WTC11 (cell line): Measurements from ENCODE around the gene KIF11. TPM values are rescaled to one million over a fixed set of nuclear protein-coding genes. Genes with fewer than 3 reads are reported as not detected.

Experiments used
- ATAC-seq: fragments of 200-7000 bp; cut with Tn5 transposase; 2 replicates; pipeline ENCODE4 v1.10.0; 2021; ENCODE audit warnings: mild to moderate bottlenecking, moderate library complexity
- CTCF ChIA-PET: fragments of 300-600 bp; sonication (Branson Sonifier 250); formaldehyde crosslinking; loops from one replicate; lab custom pipeline; 2021; ENCODE audit warnings: antibody characterized with exemption; lab: Charles Lee
- POLR2A ChIA-PET: fragments of 350-600 bp; sonication (Branson Sonifier 250); formaldehyde crosslinking; loops from one replicate; lab custom pipeline; 2021; ENCODE audit warnings: antibody characterized with exemption; lab: Charles Lee
- DNase-seq: peaks from one replicate; pipeline ENCODE4 v3.0.0; 2021; ENCODE audit warnings: low spot score
- H3K27ac Mint-ChIP-seq: 2 replicates; pipeline ENCODE4 v1.8.0; 2021; ENCODE audit warnings: mixed read lengths
- H3K27me3 Mint-ChIP-seq: 2 replicates; pipeline ENCODE4 v1.8.0; 2021; ENCODE audit warnings: low read depth, mild to moderate bottlenecking, moderate library complexity, mixed read lengths
- H3K36me3 Mint-ChIP-seq: 2 replicates; pipeline ENCODE4 v1.8.0; 2021; ENCODE audit warnings: mixed read lengths
- H3K4me1 Mint-ChIP-seq: 2 replicates; pipeline ENCODE4 v1.8.0; 2022; ENCODE audit warnings: mixed read lengths
- H3K4me3 Mint-ChIP-seq: 2 replicates; pipeline ENCODE4 v1.8.0; 2021; ENCODE audit warnings: mild to moderate bottlenecking, moderate library complexity, mixed read lengths
- H3K9me3 Mint-ChIP-seq: 2 replicates; pipeline ENCODE4 v1.8.0; 2021; ENCODE audit warnings: mixed read lengths
- CREM ChIP-seq: sonication (generic); formaldehyde crosslinking; IDR thresholded peaks from 2 replicates; pipeline ENCODE4 v1.8.1; 2022; ENCODE audit warnings: mild to moderate bottlenecking, missing genetic modification reagents, moderate library complexity
- EMX1 ChIP-seq: fragments of 250-450 bp; sonication (Bioruptor Pico); IDR thresholded peaks from 2 replicates; pipeline ENCODE4 v1.8.0; 2021; ENCODE audit warnings: mild to moderate bottlenecking
- FOXP1 ChIP-seq: sonication (generic); formaldehyde crosslinking; IDR thresholded peaks from 2 replicates; pipeline ENCODE4 v1.8.0; 2022; ENCODE audit warnings: missing genetic modification reagents, mild to moderate bottlenecking, moderate library complexity, borderline replicate concordance
- HMGXB4 ChIP-seq: sonication (generic); formaldehyde crosslinking; IDR thresholded peaks from 2 replicates; pipeline ENCODE4 v1.8.1; 2023; ENCODE audit warnings: mild to moderate bottlenecking, moderate library complexity, missing genetic modification reagents
- IRF2 ChIP-seq: sonication (generic); formaldehyde crosslinking; IDR thresholded peaks from 2 replicates; pipeline ENCODE4 v1.8.0; 2022; ENCODE audit warnings: low read depth, missing genetic modification reagents, borderline replicate concordance
- MAX ChIP-seq: sonication (generic); formaldehyde crosslinking; IDR thresholded peaks from 2 replicates; pipeline ENCODE4 v1.8.0; 2022; ENCODE audit warnings: mild to moderate bottlenecking, missing genetic modification reagents
- MXD4 ChIP-seq: fragments of 250-450 bp; sonication (Bioruptor Pico); IDR thresholded peaks from 2 replicates; pipeline ENCODE4 v1.8.0; 2021; ENCODE audit warnings: mild to moderate bottlenecking, moderate library complexity, borderline replicate concordance
- SP1 ChIP-seq: sonication (generic); formaldehyde crosslinking; conservative IDR thresholded peaks from 2 replicates; pipeline ENCODE4 v1.8.1; 2022; ENCODE audit warnings: missing genetic modification reagents
- STAT6 ChIP-seq: sonication (generic); formaldehyde crosslinking; conservative IDR thresholded peaks from 2 replicates; pipeline ENCODE4 v1.8.1; 2023; ENCODE audit warnings: mild to moderate bottlenecking, low read depth, missing genetic modification reagents, moderate library complexity
- TCF7 ChIP-seq: sonication (generic); formaldehyde crosslinking; IDR thresholded peaks from 2 replicates; pipeline ENCODE4 v1.8.0; 2022; ENCODE audit warnings: mild to moderate bottlenecking, low read depth, missing genetic modification reagents, moderate library complexity
- TEAD1 ChIP-seq: sonication (generic); formaldehyde crosslinking; IDR thresholded peaks from 2 replicates; pipeline ENCODE4 v1.8.0; 2022; ENCODE audit warnings: mild to moderate bottlenecking, missing genetic modification reagents
- USF2 ChIP-seq: sonication (generic); formaldehyde crosslinking; IDR thresholded peaks from 2 replicates; pipeline ENCODE4 v1.8.1; 2023; ENCODE audit warnings: mild to moderate bottlenecking, missing genetic modification reagents, moderate library complexity
- ZBTB43 ChIP-seq: sonication (generic); formaldehyde crosslinking; IDR thresholded peaks from 2 replicates; pipeline ENCODE4 v1.8.1; 2023; ENCODE audit warnings: mild to moderate bottlenecking, missing genetic modification reagents
- ZNF121 ChIP-seq: sonication (generic); formaldehyde crosslinking; IDR thresholded peaks from 2 replicates; pipeline ENCODE4 v1.8.0; 2023; ENCODE audit warnings: missing genetic modification reagents
- ZNF232 ChIP-seq: sonication (generic); formaldehyde crosslinking; IDR thresholded peaks from 2 replicates; pipeline ENCODE4 v1.8.0; 2022; ENCODE audit warnings: mild to moderate bottlenecking, missing genetic modification reagents
- ZNF396 ChIP-seq: fragments of 250-450 bp; sonication (Bioruptor Pico); IDR thresholded peaks from 2 replicates; pipeline ENCODE4 v1.8.0; 2021; ENCODE audit warnings: mild to moderate bottlenecking, moderate library complexity, borderline replicate concordance
- total RNA-seq: library from RNA; stranded (reverse); gene quantifications from 3 replicates; pipeline ENCODE4 v1.2.3, GENCODE V29; 2021
- TF ChIP-seq, protein P1 (sequence below): sonication (generic); formaldehyde crosslinking; IDR thresholded peaks from 2 replicates; pipeline ENCODE4 v1.8.0; 2022; ENCODE audit warnings: mild to moderate bottlenecking, missing genetic modification reagents
- TF ChIP-seq, protein P2 (sequence below): fragments of 250-450 bp; sonication (Bioruptor Pico); conservative IDR thresholded peaks from 2 replicates; pipeline ENCODE4 v1.9.0; 2021; ENCODE audit warnings: mild to moderate bottlenecking
- TF ChIP-seq, protein P3 (sequence below): fragments of 250-450 bp; sonication (Bioruptor Pico); IDR thresholded peaks from 2 replicates; pipeline ENCODE4 v1.9.0; 2021; ENCODE audit warnings: mild to moderate bottlenecking, borderline replicate concordance

KIF11 gene
- total RNA-seq, 1 experiment from 2014 or later, result 55.7 TPM

- CTCF ChIA-PET, result no interaction called here
- H3K27ac Mint-ChIP-seq, result no peak overlapping the region
- TF ChIP-seq ZNF232 (no peak), ZNF396 (CRISPR knock-in tag) (no peak), MXD4 (no peak), HMGXB4 (CRISPR knock-in tag) (no peak), TCF7 (CRISPR knock-in tag) (no peak), IRF2 (CRISPR knock-in tag) (no peak), EMX1 (CRISPR knock-in tag) (no peak), CREM (CRISPR knock-in tag) (no peak), FOXP1 (CRISPR knock-in tag) (no peak), STAT6 (no peak), ZBTB43 (CRISPR knock-in tag) (no peak), TEAD1 (CRISPR knock-in tag) (no peak), SP1 (CRISPR knock-in tag) (no peak), USF2 (no peak), MAX (CRISPR knock-in tag) (no peak), ZNF121 (CRISPR knock-in tag) (no peak)
- TF ChIP-seq, protein P1, sequence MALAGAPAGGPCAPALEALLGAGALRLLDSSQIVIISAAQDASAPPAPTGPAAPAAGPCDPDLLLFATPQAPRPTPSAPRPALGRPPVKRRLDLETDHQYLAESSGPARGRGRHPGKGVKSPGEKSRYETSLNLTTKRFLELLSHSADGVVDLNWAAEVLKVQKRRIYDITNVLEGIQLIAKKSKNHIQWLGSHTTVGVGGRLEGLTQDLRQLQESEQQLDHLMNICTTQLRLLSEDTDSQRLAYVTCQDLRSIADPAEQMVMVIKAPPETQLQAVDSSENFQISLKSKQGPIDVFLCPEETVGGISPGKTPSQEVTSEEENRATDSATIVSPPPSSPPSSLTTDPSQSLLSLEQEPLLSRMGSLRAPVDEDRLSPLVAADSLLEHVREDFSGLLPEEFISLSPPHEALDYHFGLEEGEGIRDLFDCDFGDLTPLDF, result no peak
- TF ChIP-seq, protein P2, sequence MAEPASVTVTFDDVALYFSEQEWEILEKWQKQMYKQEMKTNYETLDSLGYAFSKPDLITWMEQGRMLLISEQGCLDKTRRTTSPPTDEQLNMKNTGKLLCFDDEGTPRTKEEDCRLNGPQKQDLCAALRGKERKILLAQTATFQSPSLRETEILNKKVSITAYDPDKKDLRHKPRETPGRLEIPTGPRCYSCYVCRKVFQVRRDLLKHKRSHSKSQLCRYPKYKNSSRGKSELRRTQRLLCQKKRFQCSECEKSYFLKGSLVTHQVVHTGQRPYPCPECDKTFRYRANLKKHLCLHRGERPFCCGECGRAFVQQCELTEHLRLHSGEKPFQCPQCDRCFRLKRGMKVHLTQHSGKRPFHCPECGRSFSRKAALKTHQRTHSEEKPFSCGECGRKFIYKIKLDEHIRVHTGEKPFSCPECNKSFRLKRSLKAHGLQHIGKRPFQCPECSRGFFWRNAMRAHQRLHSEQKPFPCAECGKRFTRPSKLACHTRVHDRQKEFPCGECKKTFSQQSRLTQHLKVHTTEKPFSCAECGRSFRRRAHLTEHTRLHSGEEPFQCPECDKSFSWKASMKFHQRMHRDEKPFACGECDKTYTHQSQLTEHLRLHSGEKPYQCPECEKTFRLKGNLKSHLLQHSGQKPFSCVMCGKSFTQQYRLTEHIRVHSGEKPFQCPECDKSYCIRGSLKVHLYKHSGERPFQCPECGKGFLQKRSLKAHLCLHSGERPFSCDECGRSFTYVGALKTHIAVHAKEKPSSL (CRISPR knock-in tag), result no peak
- TF ChIP-seq, protein P3, sequence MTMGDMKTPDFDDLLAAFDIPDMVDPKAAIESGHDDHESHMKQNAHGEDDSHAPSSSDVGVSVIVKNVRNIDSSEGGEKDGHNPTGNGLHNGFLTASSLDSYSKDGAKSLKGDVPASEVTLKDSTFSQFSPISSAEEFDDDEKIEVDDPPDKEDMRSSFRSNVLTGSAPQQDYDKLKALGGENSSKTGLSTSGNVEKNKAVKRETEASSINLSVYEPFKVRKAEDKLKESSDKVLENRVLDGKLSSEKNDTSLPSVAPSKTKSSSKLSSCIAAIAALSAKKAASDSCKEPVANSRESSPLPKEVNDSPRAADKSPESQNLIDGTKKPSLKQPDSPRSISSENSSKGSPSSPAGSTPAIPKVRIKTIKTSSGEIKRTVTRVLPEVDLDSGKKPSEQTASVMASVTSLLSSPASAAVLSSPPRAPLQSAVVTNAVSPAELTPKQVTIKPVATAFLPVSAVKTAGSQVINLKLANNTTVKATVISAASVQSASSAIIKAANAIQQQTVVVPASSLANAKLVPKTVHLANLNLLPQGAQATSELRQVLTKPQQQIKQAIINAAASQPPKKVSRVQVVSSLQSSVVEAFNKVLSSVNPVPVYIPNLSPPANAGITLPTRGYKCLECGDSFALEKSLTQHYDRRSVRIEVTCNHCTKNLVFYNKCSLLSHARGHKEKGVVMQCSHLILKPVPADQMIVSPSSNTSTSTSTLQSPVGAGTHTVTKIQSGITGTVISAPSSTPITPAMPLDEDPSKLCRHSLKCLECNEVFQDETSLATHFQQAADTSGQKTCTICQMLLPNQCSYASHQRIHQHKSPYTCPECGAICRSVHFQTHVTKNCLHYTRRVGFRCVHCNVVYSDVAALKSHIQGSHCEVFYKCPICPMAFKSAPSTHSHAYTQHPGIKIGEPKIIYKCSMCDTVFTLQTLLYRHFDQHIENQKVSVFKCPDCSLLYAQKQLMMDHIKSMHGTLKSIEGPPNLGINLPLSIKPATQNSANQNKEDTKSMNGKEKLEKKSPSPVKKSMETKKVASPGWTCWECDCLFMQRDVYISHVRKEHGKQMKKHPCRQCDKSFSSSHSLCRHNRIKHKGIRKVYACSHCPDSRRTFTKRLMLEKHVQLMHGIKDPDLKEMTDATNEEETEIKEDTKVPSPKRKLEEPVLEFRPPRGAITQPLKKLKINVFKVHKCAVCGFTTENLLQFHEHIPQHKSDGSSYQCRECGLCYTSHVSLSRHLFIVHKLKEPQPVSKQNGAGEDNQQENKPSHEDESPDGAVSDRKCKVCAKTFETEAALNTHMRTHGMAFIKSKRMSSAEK, result no peak
- no peak for DNase-seq
- H3K36me3 Mint-ChIP-seq, result peaks cover 59% of the 10 kb centered on the region
- H3K9me3 Mint-ChIP-seq, result no peaks in the 10 kb centered on the region
- H3K4me1 Mint-ChIP-seq, result no peaks in the 10 kb centered on the region
- POLR2A ChIA-PET, result no interaction called here
- ATAC-seq, result no peak
- H3K27me3 Mint-ChIP-seq, result no peaks in the 10 kb centered on the region
- no peak overlapping the region for H3K4me3 Mint-ChIP-seq
Observed at GRCh38 chr10:92638037-92638436, 45.1 kb downstream of the KIF11 start.
